Measurements from ENCODE around the gene ATP1B1. TPM values are rescaled to one million over a fixed set of nuclear protein-coding genes. Genes with fewer than 3 reads are reported as not detected.

Gene ATP1B1
- total and polyA plus RNA-seq, 9 of the 15 experiments (the other 6 are each of a cell fraction or from before 2014, with no cell fraction given) = 0.76 to 3.0 (median 1.7) TPM

DNA sequence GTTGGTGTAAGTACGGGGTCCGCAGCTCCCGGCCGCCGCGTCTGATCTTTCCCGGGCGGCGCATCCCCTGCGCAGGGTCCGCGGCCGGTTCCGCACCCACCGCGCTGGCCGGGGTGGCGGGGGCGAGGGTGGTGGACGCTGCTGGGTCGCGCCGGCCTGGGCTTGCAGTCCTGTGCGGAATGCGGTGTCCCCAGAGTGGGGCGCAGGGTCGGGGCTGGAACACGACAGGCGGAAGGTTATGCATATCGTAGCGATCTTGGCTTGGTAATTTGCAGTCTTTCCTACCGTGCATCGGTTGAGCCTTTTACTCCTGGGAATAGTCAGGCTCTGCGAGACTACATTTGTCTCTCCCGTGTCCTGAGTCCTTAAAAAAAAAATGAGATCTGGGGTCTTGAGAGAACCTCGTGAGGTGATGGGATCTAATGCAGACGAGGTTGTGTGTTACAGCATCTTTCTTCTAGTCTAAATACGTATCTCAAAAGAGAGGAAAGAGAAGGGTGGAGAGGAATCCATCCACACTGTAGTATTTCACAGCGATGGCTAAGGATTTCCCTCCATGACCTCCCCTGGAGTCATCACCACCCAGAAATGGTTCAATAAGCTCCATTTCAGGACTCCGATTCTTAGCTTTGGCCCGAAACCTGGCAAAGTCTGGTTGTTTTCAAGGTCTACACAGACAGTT is 572 bp downstream of the ATP1B1 start (continued):
- no peak for TF ChIP-seq NFYB (IDR thresholded peaks at IDR 0.05; ENCODE audit: extremely low read depth, insufficient read length)
- TF ChIP-seq SREBF2 (CRISPR knock-in tag; IDR thresholded peaks at IDR 0.05) = no peak
- TF ChIP-seq NRF1 (conservative IDR thresholded peaks at IDR 0.05 in 1 of 2, IDR thresholded peaks at IDR 0.05 in 1 of 2) = peak; percentile 13 to 45; a peak in 2 of 4 replicates
- TF ChIP-seq BACH1 (tag; IDR thresholded peaks at IDR 0.05) = no peak
- no peak for TF ChIP-seq ZC3H8 (IDR thresholded peaks at IDR 0.05)

DNA sequence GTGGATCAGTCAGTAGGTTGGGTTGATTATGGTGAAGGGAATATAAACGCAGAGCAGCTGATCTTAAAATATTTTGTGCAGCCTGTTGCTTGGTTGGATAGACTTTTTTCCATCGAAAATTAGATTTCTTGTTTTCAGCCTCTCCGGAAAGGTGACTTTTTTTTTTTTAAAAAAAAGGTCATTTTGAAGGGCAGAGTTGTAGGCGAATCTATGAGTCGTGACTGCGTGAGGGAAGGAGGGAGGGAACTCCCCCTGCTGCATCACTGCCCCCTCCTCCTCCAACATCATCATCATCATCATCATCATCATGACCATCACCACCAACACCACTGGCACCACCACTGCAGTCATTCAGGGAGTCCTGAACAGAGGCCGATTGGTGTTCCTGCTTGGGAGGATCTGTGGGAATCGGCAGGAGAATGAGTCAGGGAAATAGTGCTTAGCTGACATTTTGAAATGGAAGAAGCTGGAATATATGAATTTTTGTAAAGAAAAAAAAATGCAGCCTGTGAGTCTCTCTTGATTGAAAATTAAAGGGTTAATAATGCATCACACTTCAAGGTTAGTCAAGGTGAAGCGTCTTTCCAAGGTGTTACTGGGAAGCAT is 1.2 kb downstream of the ATP1B1 start:
- Histone ChIP-seq H3K79me2 (ENCODE audit: control insufficient read depth, insufficient read depth, low read length) (no peaks in the 10 kb centered on the region), H3K4me1 (replicated peaks in 1 of 2; ENCODE audit: control insufficient read depth in 2 of 2, insufficient read depth in 2 of 2, low read length in 2 of 2) (peaks cover 3 to 18% of the 10 kb centered on the region in 2 experiments; a peak in 4 of 5 replicates), H2AFZ (ENCODE audit: low read depth, low read length) (peak overlapping the region; percentile 86; the same call in 1 of the 2 replicates), H3K9ac (ENCODE audit: insufficient read depth in 1 of 2, low read depth in 2 of 2, low read length in 2 of 2) (no peak overlapping the region), H3K9me1 (ENCODE audit: control insufficient read depth, insufficient read depth, low read length) (no peaks in the 10 kb centered on the region), H3K4me2 (ENCODE audit: insufficient read depth, low read length) (no peak overlapping the region; the same call in 1 of the 2 replicates), H4K20me1 (replicated peaks; ENCODE audit: control insufficient read depth, insufficient read depth, low read length) (no peaks in the 10 kb centered on the region), H3K4me3 (no peak overlapping the region), H3K9me3 (replicated peaks; ENCODE audit: control insufficient read depth, insufficient read depth, low read depth, low read length) (no peaks in the 10 kb centered on the region), H3K27me3 (ENCODE audit: control insufficient read depth in 2 of 2, insufficient read depth in 2 of 2, low read length in 2 of 2) (peaks cover 12 to 35% of the 10 kb centered on the region in 2 experiments), H3K27ac (ENCODE audit: extremely low read depth, low read depth, low read length) (no peak overlapping the region), H3K36me3 (ENCODE audit: control insufficient read depth, insufficient read depth, low read length) (no peaks in the 10 kb centered on the region)
- ChIA-PET POLR2A (interaction anchor here (0.6 to 0.8 kb wide), 2 partner anchors 52 to 260 kb away, joined by 3 read pairs; partner anchors contain the start of genes BLZF1 and NME7), CTCF (ENCODE audit: low intra/inter-chr PET ratio) (no interaction called here)
- TF ChIP-seq JUND (IDR thresholded peaks at IDR 0.05; ENCODE audit: borderline replicate concordance, low read depth, low read length) (no peak), JUND (tag; IDR thresholded peaks at IDR 0.05; ENCODE audit: borderline replicate concordance, low read depth, low read length) (no peak), MAFG (tag; conservative IDR thresholded peaks at IDR 0.05) (peak; percentile 45), C11orf30 (IDR thresholded peaks at IDR 0.05; ENCODE audit: low read depth) (peak; percentile 28; the same call in 1 of the 2 replicates), GATAD2B (IDR thresholded peaks at IDR 0.05; ENCODE audit: borderline replicate concordance) (no peak), ZNF316 (IDR thresholded peaks at IDR 0.05) (peak; percentile 64), SRSF1 (IDR thresholded peaks at IDR 0.05; ENCODE audit: low read depth, low read length) (no peak)
- TF ChIP-seq, protein P1, sequence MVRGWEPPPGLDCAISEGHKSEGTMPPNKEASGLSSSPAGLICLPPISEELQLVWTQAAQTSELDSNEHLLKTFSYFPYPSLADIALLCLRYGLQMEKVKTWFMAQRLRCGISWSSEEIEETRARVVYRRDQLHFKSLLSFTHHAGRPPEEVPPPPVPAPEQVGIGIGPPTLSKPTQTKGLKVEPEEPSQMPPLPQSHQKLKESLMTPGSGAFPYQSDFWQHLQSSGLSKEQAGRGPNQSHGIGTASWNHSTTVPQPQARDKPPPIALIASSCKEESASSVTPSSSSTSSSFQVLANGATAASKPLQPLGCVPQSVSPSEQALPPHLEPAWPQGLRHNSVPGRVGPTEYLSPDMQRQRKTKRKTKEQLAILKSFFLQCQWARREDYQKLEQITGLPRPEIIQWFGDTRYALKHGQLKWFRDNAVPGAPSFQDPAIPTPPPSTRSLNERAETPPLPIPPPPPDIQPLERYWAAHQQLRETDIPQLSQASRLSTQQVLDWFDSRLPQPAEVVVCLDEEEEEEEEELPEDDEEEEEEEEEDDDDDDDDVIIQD (CRISPR knock-in tag; IDR thresholded peaks at IDR 0.05) = no peak
- BruUV-seq (replicated peaks) = no TSS peak
- intact Hi-C loops (cut with micrococcal nuclease) (loop anchor here (5.0 to 10.0 kb wide), 2 partner anchors 437 to 660 kb away; no protein-coding TSS in a partner anchor), in situ Hi-C loops (cut with MboI) (no loop called here)
- FAIRE-seq (no peak), ATAC-seq (no peak), DNase-seq (ENCODE audit: extremely low read depth in 1 of 4, low spot score in 3 of 4) (no peak)
- WGBS (ENCODE audit: insufficient coverage, low coverage, missing lambda C conversion rate) = 36% methylated on average over 9 of the region's 9 CpGs
